ENCODE measurements around the gene STRN4.

Gene STRN4

GRCh38 chr19:46725036-46725820 is 21.0 kb downstream of the STRN4 start:
- H3K4me3 ChIP-seq (ENCODE audit: low read length), result no peak overlapping the region
- TF ChIP-seq, protein P1, sequence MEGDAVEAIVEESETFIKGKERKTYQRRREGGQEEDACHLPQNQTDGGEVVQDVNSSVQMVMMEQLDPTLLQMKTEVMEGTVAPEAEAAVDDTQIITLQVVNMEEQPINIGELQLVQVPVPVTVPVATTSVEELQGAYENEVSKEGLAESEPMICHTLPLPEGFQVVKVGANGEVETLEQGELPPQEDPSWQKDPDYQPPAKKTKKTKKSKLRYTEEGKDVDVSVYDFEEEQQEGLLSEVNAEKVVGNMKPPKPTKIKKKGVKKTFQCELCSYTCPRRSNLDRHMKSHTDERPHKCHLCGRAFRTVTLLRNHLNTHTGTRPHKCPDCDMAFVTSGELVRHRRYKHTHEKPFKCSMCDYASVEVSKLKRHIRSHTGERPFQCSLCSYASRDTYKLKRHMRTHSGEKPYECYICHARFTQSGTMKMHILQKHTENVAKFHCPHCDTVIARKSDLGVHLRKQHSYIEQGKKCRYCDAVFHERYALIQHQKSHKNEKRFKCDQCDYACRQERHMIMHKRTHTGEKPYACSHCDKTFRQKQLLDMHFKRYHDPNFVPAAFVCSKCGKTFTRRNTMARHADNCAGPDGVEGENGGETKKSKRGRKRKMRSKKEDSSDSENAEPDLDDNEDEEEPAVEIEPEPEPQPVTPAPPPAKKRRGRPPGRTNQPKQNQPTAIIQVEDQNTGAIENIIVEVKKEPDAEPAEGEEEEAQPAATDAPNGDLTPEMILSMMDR (conservative IDR thresholded peaks at IDR 0.05; ENCODE audit: low read length), result no peak
- DNase-seq (ENCODE audit: low read depth), result no peak

GRCh38 chr19:46724468-46724867 is 21.8 kb downstream of the STRN4 start:
- TF ChIP-seq, protein P1 (conservative IDR thresholded peaks at IDR 0.05; ENCODE audit: low read length), result no peak
- no peak overlapping the region for H3K4me3 ChIP-seq (ENCODE audit: low read length)
- no peak for DNase-seq (ENCODE audit: low read depth)

- TF ChIP-seq, protein P1 (conservative IDR thresholded peaks at IDR 0.05; ENCODE audit: low read length), result no peak
- no peak for DNase-seq (ENCODE audit: low read depth)
- H3K4me3 ChIP-seq (ENCODE audit: low read length), result no peak overlapping the region
Measured at GRCh38 chr19:46723471-46723870, 22.8 kb downstream of the STRN4 start.

GRCh38 chr19:46723023-46723461 is 23.2 kb downstream of the STRN4 start:
- no peak for DNase-seq (ENCODE audit: low read depth)
- TF ChIP-seq, protein P1 (conservative IDR thresholded peaks at IDR 0.05; ENCODE audit: low read length), result no peak
- H3K4me3 ChIP-seq (ENCODE audit: low read length), result no peak overlapping the region

- no peak overlapping the region for H3K4me3 ChIP-seq (ENCODE audit: low read length)
- TF ChIP-seq, protein P1 (conservative IDR thresholded peaks at IDR 0.05; ENCODE audit: low read length), result no peak
- DNase-seq (ENCODE audit: low read depth), result no peak
Measured at GRCh38 chr19:46722421-46723022, 23.7 kb downstream of the STRN4 start.

DNA sequence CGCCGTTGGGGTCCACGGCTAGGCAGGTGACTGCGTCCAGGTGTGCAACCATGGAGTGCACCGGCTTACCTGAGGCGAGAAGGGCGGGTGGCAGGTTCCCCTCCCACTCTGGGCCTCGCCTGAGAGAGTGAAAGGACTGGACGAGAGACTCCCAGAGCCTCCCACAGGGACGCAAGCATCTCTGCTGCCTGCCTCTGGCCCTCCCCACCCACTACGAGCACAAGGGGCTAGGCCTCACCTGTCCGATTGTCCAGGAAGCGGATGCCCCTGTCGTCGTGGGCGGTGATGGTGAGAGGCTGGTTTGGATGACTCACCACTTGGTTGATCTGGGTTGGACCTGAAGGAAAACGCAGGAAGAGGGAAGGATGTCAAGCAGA is 24.3 kb downstream of the STRN4 start:
- no peak overlapping the region for H3K4me3 ChIP-seq (ENCODE audit: low read length)
- no peak for DNase-seq (ENCODE audit: low read depth)
- TF ChIP-seq, protein P1 (conservative IDR thresholded peaks at IDR 0.05; ENCODE audit: low read length), result no peak
